CD1c-positive myeloid dendritic cell (primary cell): ENCODE measurements around the gene RALGDS.

Experiments
- DNase-seq: peaks from one replicate; pipeline ENCODE4 v3.0.0-alpha.2; 2016; ENCODE audit errors: extremely low spot score

Gene RALGDS

GRCh38 chr9:133134388-133135145 is 13.5 kb upstream of the RALGDS start:
- DNase-seq = no peak

DNA sequence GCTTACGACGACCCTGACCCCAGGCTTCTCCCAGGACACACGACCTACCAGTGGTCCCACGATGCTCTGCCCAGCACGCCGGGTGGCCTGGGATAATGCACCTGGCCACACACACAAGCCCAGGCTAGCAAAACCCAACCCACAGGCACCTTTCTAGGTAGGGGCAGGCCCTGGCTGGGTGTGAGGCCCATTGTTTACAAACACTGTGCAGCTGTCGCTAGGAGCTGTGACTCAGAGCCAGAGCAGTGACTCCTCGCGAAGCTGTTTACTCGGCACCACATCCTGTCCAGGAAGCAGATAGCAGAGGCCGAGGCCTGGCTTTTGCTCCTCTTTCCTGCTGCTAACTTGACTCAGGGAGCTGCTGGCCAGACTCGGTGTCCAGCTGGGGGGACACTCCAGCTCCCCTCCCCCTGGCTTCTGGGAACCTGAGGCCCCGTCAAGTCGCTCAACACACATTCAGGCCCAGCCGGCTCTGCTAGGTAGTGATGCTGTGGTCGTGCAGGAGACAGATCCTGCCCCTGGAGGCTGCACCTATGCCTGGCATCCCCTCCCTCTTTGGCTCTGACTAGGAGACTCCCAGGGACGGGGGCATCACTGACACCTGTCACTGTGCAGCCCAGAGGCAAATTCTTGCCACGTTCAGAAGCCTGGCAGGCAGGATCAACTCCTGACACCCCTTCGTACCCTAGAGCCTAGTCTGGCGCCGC is 12.8 kb upstream of the RALGDS start:
- peak; percentile 93 for DNase-seq

- DNase-seq = no peak
Observed at GRCh38 chr9:133132174-133132573, 11.1 kb upstream of the RALGDS start.

- no peak for DNase-seq
Observed at GRCh38 chr9:133131506-133131905, 10.5 kb upstream of the RALGDS start.

DNA sequence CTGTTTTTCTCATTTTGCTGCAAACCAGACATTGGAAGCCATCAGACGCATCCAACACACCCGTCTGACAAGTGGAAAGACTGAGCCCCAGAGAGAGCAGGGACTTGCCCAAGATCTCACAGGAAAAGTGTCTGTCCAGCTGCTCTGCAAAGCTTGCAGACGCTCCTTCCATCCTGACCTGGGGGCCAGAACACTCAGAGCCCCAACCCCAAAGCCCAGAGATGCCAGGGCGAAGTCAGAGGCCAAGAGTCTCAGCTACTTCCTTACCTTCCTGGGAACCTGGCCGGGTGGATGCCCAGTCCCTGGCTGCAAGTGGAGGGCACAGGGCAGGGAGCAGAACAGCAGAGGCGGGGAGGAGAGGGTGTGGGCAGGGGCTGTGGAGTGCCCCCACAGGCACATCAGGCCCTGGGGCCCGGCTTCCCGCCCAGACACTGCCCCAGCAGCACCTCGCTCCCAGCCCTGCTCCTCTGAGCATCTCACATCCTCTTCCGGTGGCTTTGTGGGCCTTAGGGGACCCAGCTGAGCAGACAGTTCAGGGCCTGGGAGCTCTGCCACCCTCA is 9.7 kb upstream of the RALGDS start:
- DNase-seq = no peak

GRCh38 chr9:133129001-133129795 is 8.2 kb upstream of the RALGDS start:
- DNase-seq = no peak

GRCh38 chr9:133128152-133128551 is 7.1 kb upstream of the RALGDS start:
- DNase-seq = no peak

DNA sequence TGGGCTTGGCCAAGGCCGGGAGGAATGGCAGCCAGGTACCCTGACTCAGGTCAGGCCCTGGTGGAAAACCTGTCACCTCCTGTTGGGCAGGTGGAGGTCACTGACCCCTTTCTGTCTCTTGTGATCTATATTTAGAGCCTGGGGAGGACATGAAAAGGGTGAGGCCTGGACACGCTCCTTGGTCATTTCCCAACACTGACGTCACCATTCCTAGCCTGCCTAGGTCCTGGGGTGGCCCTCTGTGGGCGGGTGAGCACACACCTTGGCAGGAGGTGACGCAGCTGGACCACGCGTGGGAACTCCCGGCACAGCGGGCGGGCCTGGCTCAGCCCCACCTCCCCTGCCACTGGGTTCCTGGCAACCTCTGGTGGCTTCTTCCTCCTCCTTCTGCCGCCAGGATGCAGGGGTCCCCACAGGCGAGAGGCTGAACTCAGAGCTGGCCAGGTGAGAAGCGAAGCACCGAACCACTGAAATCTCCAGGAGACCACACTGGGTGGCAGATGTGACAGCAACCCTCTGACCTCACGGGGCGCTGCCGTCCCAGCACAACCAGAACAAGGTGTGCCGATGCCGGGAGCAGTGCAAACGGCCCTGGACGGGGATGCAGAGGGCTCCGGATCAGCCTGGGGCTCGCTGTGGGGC is 6.4 kb upstream of the RALGDS start:
- no peak for DNase-seq

DNA sequence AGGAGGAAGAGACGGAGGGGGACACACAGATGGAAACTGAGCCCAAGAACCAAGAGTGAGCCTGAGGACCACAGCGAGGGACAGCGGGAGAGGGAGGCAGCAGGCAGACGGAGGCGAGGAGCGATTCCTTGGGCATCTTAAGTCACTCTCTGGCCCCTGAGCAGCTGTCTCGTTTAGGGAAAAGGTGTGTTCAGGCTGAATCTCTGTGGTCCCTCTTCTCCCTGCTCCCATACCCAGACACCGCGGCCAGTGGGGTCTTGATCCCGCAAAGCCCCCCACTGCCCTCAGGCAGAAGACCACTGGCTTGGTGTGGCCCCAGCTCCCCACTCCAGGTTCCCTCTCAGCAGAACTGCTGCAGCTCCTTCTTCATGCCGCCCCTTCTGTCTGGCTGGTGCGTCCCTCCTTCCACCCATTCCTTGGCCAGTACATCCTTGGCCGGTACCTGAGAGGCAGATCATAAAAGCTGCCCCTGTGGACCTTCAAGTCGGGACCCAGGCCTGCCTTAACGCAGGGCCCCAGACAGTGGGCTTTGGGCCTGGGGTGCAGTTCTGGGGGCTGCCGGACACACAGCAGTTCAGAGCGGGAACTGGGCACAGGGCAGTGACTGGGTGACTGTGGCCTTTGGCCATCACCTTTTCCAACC is 5.8 kb upstream of the RALGDS start:
- DNase-seq = no peak

DNA sequence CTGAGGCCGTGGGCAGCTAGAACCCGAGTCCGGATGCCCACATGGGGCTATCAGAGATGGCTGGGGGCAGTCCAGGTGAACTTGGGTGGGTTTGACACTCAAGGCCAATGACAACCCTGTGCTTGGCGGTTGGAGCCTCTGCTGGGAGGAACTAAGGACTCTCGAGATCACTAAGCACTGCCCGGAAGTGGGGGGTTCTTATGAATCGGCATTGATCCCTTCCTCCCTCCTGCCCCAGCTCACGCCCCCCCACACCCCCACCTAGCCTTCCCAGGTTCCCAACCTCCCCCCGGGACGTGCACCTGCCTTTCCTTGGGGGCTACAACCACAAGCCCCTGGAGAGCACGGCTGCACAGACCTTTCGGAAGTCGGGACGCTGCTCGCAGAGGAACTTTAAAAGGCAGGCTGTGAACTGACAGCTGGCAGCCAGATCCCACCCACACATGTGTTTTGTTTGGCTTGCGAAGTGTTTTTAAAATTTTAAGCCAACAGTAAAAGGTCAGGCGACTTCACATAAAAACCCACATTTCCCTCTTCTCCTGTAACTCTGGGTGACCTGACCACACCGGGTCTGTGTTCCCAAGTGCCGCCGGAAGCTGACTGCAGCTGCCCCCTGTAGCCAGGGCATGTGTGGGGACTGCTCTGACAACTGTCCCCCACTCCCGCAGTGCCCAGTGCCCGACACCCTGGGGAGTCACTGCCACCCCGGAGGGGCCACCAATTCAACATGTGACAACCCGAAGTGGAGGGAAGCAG is 5.1 kb upstream of the RALGDS start:
- DNase-seq = peak; percentile 94

GRCh38 chr9:133124907-133125275 is 3.9 kb upstream of the RALGDS start:
- DNase-seq = peak; percentile 72

GRCh38 chr9:133124123-133124906 is 3.3 kb upstream of the RALGDS start:
- peak; percentile 35 for DNase-seq

- DNase-seq = peak; percentile 39
Observed at GRCh38 chr9:133122935-133123611, 2.0 kb upstream of the RALGDS start.

DNA sequence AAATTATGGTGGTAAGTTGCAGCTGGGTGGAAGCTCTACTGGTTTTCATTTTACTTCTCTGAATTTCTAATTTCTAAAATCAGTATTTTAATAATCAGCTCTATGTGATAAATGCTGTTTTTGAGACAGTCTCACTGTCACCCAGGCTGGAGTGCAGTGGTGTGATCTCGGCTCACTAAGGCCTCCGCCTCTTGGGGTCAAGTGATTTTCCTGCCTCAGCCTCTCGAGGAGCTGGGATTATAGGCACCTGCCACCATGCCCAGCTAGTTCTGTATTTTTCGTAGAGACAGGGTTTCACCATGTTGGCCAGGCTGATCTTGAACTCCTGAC is 1.5 kb upstream of the RALGDS start:
- DNase-seq = no peak

GRCh38 chr9:133121915-133122550 is 993 bp upstream of the RALGDS start:
- DNase-seq = peak; percentile 87

- no peak for DNase-seq
Observed at GRCh38 chr9:133120501-133121197, 391 bp downstream of the RALGDS start.

DNA sequence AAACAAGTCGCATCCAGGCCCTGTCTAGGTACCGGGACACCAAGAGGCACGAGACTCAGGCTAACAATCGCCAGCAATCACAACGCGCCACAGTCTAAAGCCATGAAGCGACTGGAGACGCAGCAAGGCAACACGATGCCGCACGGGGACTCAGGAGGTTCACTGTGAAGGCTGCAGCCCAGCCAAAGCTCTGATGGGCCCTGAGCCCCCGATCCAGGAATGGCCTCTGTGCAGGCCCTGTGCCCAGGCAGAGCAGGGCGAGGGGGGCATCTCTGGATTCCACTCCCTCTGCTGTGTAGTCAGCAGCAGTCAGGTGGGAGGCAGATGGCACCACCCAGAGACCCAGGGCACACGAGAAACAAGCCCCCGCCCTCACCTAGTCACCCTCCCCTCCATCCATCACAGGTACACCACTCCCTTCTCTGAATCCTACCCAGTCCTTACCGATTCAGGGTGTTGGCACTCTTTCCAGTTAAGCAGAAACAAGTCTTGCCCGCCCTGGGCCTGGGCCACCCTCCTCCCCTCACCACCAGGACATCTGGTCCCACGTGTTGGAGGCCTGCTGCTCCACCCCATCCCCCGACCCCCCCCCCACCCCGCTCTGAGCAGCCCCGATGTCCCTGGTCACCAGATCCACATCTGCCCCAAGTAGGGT is 1.1 kb downstream of the RALGDS start:
- DNase-seq = no peak
